ENCODE measurements around the gene ATAD2B.

DNA sequence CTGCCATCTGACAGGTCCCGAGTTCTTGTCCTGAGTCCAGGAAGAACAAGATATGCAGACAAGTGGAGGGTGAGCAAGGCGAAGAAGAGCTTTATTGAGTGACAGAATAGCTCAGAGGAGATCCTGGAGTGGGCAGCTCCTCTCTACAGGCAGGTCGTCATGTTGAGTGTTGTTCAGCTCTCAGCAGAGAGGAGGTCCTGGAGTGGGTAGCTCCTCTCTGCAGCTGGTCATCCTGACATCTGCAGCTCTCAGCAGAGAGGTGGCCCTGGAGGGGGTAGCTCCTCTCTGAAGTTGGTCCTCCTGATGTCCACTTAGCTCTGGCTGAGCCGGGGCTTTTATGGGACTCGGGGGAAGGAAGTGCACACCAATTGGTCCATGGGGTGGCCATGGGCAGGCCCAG lies 90.4 kb downstream of the ATAD2B start:
- TF ChIP-seq RCOR1 (IDR thresholded peaks at IDR 0.05; ENCODE audit: insufficient replicate concordance, low read length) (no peak), NFE2L2 (IDR thresholded peaks at IDR 0.05; ENCODE audit: low read depth, low read length) (no peak), MAFK (IDR thresholded peaks at IDR 0.05; ENCODE audit: low read depth, low read length) (no peak)
- TF ChIP-seq, protein P1, sequence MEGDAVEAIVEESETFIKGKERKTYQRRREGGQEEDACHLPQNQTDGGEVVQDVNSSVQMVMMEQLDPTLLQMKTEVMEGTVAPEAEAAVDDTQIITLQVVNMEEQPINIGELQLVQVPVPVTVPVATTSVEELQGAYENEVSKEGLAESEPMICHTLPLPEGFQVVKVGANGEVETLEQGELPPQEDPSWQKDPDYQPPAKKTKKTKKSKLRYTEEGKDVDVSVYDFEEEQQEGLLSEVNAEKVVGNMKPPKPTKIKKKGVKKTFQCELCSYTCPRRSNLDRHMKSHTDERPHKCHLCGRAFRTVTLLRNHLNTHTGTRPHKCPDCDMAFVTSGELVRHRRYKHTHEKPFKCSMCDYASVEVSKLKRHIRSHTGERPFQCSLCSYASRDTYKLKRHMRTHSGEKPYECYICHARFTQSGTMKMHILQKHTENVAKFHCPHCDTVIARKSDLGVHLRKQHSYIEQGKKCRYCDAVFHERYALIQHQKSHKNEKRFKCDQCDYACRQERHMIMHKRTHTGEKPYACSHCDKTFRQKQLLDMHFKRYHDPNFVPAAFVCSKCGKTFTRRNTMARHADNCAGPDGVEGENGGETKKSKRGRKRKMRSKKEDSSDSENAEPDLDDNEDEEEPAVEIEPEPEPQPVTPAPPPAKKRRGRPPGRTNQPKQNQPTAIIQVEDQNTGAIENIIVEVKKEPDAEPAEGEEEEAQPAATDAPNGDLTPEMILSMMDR (conservative IDR thresholded peaks at IDR 0.05; ENCODE audit: low read depth, low read length): no peak
